HG03045 (cell line): ENCODE results near the gene PGAP3.
"Not testable (repeated sequence)": the region's sequence is repeated elsewhere in the genome, so short reads cannot be mapped to it uniquely, and the experiment has no call there.

Source experiments
- ATAC-seq: cut with Tn5 transposase; IDR thresholded peaks from one replicate; pipeline ENCODE4 v1.9.1; 2021; ENCODE audit warnings: mild to moderate bottlenecking, moderate library complexity; ENCODE audit not compliant: unreplicated experiment

The PGAP3 gene

GRCh38 chr17:39716073-39716818 lies 28.4 kb upstream of the PGAP3 start:
- no peak for ATAC-seq

- ATAC-seq = no peak
Measured at GRCh38 chr17:39715375-39716072, 27.7 kb upstream of the PGAP3 start.

- ATAC-seq = no peak
Measured at GRCh38 chr17:39714234-39714633, 26.4 kb upstream of the PGAP3 start.

DNA sequence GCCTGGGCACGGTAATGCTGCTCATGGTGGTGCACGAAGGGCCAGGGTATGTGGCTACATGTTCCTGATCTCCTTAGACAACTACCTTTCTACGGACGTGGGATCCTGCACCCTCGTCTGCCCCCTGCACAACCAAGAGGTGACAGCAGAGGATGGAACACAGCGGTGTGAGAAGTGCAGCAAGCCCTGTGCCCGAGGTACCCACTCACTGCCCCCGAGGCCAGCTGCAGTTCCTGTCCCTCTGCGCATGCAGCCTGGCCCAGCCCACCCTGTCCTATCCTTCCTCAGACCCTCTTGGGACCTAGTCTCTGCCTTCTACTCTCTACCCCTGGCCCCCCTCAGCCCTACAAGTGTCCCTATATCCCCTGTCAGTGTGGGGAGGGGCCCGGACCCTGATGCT lies 24.0 kb upstream of the PGAP3 start:
- no peak for ATAC-seq

DNA sequence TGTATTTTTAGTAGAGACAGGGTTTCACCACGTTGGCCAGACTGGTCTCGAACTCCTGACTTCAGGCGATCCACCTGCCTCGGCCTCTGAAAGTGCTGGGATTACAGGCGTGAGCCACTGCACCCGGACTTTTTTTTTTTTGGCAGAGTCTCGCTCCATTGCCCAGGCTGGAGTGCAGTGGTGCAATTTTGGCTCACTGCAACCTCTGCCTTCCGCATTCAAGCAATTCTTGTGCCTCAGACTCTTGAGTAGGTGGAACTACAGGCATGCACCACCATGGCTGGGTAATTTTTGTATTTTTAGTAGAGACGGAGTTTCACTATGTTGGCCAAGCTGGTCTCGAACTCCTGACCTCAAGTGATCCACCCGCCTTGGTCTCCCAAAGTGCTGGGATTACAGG lies 23.2 kb upstream of the PGAP3 start:
- not testable (repeated sequence) for ATAC-seq

DNA sequence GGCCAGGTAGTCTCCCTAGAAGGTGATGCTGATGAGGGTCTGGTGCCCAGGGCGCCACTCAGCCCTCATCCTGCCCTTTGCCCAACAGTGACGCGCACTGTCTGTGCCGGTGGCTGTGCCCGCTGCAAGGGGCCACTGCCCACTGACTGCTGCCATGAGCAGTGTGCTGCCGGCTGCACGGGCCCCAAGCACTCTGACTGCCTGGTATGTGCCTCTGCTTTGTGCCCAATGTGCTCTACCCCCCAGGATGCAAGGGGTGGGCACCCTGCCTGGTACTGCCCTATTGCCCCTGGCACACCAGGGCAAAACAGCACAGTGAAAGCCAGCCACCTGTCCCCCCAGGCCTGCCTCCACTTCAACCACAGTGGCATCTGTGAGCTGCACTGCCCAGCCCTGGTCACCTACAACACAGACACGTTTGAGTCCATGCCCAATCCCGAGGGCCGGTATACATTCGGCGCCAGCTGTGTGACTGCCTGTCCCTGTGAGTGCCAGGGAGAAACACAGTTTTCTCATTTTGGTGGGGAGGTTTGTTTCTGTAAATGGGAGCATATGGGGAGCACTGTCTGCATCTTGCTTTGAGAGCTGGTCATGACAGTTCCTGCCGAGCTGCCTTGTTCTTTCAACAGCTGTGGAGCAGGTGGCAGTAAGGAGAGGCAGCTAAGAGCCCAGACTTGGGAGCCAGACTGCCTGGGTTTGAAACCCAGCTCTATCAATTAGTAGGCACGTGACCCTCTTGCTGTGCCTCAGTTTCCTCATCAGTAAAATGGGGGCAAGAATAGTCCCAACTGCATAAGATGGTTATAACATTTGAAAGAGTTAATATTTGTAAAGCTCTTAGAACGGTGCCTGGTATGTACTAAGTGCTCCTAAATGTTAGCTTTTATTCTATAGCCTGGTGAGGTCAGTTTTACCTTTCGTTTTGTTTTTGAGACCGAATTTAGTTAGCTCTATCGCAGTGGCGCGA lies 22.4 kb upstream of the PGAP3 start:
- no peak for ATAC-seq

GRCh38 chr17:39709319-39709997 lies 21.6 kb upstream of the PGAP3 start:
- ATAC-seq = no peak

DNA sequence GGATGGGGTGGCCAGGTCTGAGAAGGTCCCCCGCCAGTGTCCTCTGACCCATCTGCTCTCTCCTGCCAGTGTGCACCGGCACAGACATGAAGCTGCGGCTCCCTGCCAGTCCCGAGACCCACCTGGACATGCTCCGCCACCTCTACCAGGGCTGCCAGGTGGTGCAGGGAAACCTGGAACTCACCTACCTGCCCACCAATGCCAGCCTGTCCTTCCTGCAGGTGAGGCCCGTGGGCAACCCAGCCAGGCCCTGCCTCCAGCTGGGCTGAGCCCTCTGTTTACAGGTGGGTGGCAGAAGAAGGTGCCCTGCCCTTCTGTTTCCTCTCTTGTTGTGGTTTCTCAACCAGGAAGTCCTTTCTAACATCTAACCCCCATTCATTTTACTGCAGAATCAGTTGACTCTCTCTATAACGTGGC lies 19.1 kb upstream of the PGAP3 start:
- no peak for ATAC-seq

- ATAC-seq = no peak
Measured at GRCh38 chr17:39706383-39706782, 18.5 kb upstream of the PGAP3 start.

- no peak for ATAC-seq
Measured at GRCh38 chr17:39705786-39706348, 18.0 kb upstream of the PGAP3 start.

DNA sequence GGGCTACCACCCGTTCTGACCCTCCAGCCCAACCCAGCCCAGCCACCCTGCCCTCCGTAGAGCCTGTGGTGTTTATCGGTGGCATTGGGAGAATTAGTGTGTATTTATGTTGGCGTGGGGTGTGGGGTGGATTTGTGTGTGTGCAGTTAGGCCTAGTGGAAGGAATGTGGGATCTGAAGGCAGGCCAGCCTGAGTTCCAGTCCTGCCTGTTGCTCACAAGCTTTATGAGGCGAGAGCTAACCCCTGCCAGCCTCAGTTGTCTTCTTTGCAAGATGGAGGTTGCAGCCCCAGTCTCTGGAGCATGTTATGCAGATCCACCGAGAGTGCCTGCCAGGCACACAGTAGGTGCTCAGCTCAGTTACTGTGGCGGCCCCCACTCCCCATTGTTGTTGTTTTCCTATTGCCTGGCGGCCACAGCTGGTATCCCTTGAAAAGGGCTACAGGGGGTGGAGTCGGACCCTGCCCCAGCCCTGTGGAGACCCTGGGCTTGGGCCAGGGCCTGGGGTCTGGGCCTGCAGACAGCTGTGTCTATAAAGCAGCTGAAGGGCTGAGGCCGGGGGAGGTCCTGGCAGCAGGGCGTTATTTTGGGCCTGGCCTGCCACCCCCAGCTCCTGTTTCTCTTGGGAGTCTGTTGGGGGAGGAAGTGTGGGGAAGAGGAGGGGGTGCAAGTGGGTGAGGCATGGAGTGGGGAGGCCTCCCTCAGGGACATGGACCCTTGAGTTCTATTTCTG lies 17.1 kb upstream of the PGAP3 start:
- no peak for ATAC-seq

- ATAC-seq = no peak
Measured at GRCh38 chr17:39703913-39704312, 16.1 kb upstream of the PGAP3 start.

- no peak for ATAC-seq
Measured at GRCh38 chr17:39702901-39703893, 15.3 kb upstream of the PGAP3 start.

GRCh38 chr17:39701784-39702422 lies 14.0 kb upstream of the PGAP3 start:
- ATAC-seq = no peak

DNA sequence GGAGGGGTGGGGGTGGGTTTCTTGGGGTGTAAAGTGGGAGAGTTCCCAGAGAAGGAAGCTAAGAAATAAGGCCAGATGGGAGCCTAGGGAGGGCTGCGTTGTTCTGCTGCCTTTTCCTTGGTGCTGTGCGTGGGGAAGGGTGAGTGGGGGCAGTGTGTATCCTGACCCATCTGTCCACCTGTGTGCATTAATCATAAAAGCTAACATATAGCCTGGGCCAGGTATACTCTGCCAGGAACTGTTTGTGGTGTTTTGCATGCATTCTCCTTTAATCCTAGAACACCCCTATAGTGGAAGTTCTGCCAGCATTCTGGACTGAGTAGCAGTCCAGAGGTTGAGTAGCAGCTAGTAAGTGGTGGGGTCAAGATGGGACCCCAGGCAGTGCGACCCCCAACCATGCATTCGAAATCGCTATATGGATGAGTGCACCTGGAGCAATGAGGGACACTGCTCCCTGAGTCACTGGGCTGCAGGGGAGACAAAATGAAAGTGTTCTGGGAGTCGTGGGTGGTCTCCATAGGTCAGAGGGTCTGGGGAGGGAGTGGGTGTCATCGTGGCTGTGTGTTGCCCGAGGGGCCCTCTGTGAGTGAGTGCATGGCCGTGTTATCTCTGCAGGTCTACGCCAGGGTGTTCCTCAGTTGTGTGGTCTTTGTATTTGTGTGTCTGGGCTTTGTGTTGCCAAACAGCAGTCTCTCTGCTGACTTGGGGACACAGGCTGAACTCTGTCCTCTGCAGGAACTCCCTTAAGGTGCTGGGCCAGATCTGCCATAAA lies 13.3 kb upstream of the PGAP3 start:
- ATAC-seq = no peak

DNA sequence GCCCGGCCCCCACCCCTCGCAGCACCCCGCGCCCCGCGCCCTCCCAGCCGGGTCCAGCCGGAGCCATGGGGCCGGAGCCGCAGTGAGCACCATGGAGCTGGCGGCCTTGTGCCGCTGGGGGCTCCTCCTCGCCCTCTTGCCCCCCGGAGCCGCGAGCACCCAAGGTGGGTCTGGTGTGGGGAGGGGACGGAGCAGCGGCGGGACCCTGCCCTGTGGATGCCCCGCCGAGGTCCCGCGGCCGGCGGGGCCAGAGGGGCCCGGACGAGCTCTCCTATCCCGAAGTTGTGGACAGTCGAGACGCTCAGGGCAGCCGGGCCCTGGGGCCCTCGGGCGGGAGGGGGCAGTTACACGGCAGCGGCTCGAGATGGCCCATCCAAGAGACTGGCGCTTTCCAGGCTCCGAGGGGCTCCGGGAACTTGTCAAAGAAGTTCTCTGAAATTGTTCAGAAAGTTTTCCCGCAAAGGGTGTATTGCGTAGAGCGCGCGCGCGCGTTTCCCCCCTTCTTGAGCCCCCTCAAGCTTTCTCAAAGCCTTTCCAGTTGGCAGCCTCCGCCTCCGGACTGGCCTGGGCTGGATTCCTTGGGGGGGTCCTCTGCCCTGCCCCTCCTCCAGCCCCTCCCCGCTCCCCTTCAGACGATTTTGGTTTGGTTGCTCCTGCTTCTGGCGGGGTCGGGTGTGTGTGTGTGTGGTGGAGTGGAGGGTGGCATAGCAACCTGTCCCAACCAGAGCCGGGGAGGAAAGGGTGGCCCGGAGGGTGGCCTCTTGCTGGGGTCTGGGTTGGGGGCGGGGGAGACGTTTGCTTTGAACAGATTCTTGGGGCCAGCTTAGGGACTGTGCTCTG lies 12.5 kb upstream of the PGAP3 start:
- ATAC-seq = no peak

DNA sequence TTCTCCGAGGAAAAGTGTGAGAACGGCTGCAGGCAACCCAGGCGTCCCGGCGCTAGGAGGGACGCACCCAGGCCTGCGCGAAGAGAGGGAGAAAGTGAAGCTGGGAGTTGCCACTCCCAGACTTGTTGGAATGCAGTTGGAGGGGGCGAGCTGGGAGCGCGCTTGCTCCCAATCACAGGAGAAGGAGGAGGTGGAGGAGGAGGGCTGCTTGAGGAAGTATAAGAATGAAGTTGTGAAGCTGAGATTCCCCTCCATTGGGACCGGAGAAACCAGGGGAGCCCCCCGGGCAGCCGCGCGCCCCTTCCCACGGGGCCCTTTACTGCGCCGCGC lies 11.9 kb upstream of the PGAP3 start, which contains the start of gene ERBB2:
ERBB2 (plus strand) TSS at position 247 of the 330 bp plus-strand sequence. CDS start 175 bp downstream, outside the sequence.
- no peak for ATAC-seq
